DOHH2 (cell line): ENCODE results near the gene GTF2F1.
"Not testable (repeated sequence)": the region's sequence is repeated elsewhere in the genome, so short reads cannot be mapped to it uniquely, and the experiment has no call there.

Experiments used
- CTCF ChIP-seq: fragments of 200-600 bp; sonication (generic); IDR thresholded peaks from one replicate; pipeline ENCODE4 v1.5.1; 2014; ENCODE audit warnings: antibody characterized with exemption, mild to moderate bottlenecking, low read depth, low read length; ENCODE audit not compliant: poor library complexity, severe bottlenecking
- EZH2phosphoT487 ChIP-seq: fragments of 200-600 bp; sonication (generic); IDR thresholded peaks from 2 replicates; pipeline ENCODE4 v1.6.1; 2017; ENCODE audit warnings: borderline replicate concordance, mild to moderate bottlenecking, antibody characterized with exemption, low read length, moderate library complexity, mixed read lengths

GRCh38 chr19:6349271-6349670, 43.7 kb downstream of the GTF2F1 start:
- not testable (repeated sequence) for TF ChIP-seq CTCF, EZH2phosphoT487
